ENCODE measurements around the gene DNM3.

The DNM3 gene

GRCh38 chr1:172277275-172277674, 436.0 kb downstream of the DNM3 start:
- TF ChIP-seq CTCF (IDR thresholded peaks at IDR 0.05; ENCODE audit: low read depth, low read length, missing control alignments) = no peak
- no peak for DNase-seq (ENCODE audit: extremely low read depth, low read depth)
- no peak overlapping the region for H3K4me3 ChIP-seq (replicated peaks; ENCODE audit: low read depth, low read length)

- TF ChIP-seq CTCF (IDR thresholded peaks at IDR 0.05; ENCODE audit: low read depth, low read length, missing control alignments) = no peak
- no peak for DNase-seq (ENCODE audit: extremely low read depth, low read depth)
- no peak overlapping the region for H3K4me3 ChIP-seq (replicated peaks; ENCODE audit: low read depth, low read length)
Measured at GRCh38 chr1:172277989-172278388, 436.7 kb downstream of the DNM3 start.

GRCh38 chr1:172278478-172278877, 437.2 kb downstream of the DNM3 start:
- H3K4me3 ChIP-seq (replicated peaks; ENCODE audit: low read depth, low read length) = no peak overlapping the region
- no peak for TF ChIP-seq CTCF (IDR thresholded peaks at IDR 0.05; ENCODE audit: low read depth, low read length, missing control alignments)
- DNase-seq (ENCODE audit: extremely low read depth, low read depth) = no peak

GRCh38 chr1:172279939-172280636, 438.8 kb downstream of the DNM3 start:
- no peak for DNase-seq (ENCODE audit: extremely low read depth, low read depth)
- no peak overlapping the region for H3K4me3 ChIP-seq (replicated peaks; ENCODE audit: low read depth, low read length)
- TF ChIP-seq CTCF (IDR thresholded peaks at IDR 0.05; ENCODE audit: low read depth, low read length, missing control alignments) = no peak

- TF ChIP-seq CTCF (IDR thresholded peaks at IDR 0.05; ENCODE audit: low read depth, low read length, missing control alignments) = no peak
- no peak overlapping the region for H3K4me3 ChIP-seq (replicated peaks; ENCODE audit: low read depth, low read length)
- no peak for DNase-seq (ENCODE audit: extremely low read depth, low read depth)
Measured at GRCh38 chr1:172283766-172284165, 442.5 kb downstream of the DNM3 start.

GRCh38 chr1:172286629-172287076, 445.4 kb downstream of the DNM3 start:
- TF ChIP-seq CTCF (IDR thresholded peaks at IDR 0.05; ENCODE audit: low read depth, low read length, missing control alignments) = no peak
- DNase-seq (ENCODE audit: extremely low read depth, low read depth) = peak; percentile 43
- no peak overlapping the region for H3K4me3 ChIP-seq (replicated peaks; ENCODE audit: low read depth, low read length)

DNA sequence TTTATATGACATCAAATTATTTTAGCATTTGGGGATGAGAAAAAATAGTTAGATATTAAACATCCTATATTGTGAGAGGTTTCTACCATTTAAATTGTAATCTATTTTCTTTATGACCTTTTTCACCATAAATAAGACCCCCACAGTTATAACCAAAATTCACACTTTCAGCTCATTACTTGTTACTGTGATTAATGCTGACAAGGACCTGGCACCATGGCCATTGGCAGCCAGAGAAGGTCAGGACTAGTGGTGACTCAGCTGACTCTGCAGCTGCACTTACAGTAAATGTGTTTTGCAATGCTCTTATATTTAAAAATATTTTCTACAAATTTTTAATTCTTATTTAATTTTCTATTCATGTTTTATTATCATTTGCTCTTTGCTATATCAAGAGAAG, 445.9 kb downstream of the DNM3 start:
- TF ChIP-seq CTCF (IDR thresholded peaks at IDR 0.05; ENCODE audit: low read depth, low read length, missing control alignments) = no peak
- no peak overlapping the region for H3K4me3 ChIP-seq (replicated peaks; ENCODE audit: low read depth, low read length)
- no peak for DNase-seq (ENCODE audit: extremely low read depth, low read depth)
